Transverse colon (tissue), 4 donors: Measurements from ENCODE around the gene B3GALT4.

Source experiments
- CTCF ChIP-seq, 5 experiments: fragments of 200-600 bp in 3 of 5; fragments of 450-650 bp in 2 of 5; sonication (generic) in 3 of 5; IDR thresholded peaks; 1 replicate in 2 of 5; 2 replicates in 3 of 5; pipeline ENCODE4 v1.5.1; 2016 to 2017; ENCODE audit warnings: antibody characterized with exemption in 5 of 5, inconsistent platforms in 3 of 5, mild to moderate bottlenecking in 2 of 5, moderate library complexity in 1 of 5
- EP300 ChIP-seq: sonication (generic); formaldehyde crosslinking; IDR thresholded peaks from one replicate; pipeline ENCODE4 v1.6.1; 2017; ENCODE audit warnings: antibody characterized with exemption, low read depth
- POLR2A ChIP-seq: fragments of 450-650 bp; IDR thresholded peaks from one replicate; pipeline ENCODE4 v1.6.1; 2016; ENCODE audit warnings: antibody characterized with exemption, mild to moderate bottlenecking, moderate library complexity
- POLR2AphosphoS5 ChIP-seq, 3 donors: sonication (generic); formaldehyde crosslinking; IDR thresholded peaks; one replicate each; pipeline ENCODE4 v1.6.1; 2016; ENCODE audit warnings: antibody characterized with exemption in 3 of 3

DNA sequence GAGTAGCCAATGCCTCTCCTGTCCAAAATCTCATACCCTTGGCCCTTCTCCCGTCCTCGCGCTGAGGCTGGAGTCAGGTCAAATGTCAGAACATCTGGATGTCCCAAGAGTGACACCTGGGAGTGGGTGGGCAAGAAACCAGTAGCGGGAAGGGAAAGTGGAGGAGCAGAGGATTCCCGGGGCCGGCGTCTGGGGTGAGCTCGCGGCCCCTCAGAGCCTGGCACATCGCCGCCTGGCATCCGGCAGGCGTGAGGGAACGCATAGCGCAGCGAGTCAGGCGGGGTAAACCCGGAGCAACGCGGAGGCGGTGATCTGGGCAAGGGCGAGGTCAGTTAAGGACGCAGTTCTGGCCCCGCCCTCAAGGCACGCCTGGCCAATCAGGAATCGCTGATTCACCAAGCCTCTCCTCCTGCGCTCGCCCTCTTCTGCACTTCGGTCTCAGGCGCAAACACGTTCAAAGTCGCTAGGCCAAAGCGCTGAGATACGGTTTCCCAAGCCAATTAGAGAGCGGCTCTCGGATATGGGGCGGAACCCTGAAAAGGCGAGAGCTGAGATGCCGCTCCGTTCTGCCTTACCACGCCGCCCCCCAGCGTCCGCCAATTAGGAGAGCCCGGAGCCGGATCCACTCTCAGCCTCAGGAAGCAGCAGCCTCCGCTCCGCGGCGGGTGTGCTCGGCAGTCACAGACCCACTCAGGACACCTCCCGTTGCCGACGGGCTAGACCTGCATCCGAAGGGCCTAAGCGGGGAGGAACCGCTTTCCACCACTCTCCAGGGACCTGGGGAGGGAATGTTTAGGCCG lies 27.8 kb upstream of the B3GALT4 start:
- TF ChIP-seq EP300 = no peak
- peak; percentile 87 for TF ChIP-seq POLR2A
- no peak for TF ChIP-seq CTCF (IDR thresholded peaks at IDR 0.05)
- TF ChIP-seq POLR2AphosphoS5 (IDR thresholded peaks at IDR 0.05) = peak; percentile 76 to 90 (median 78)
